GM19438 (cell line): ENCODE results near the gene KAT14.
"Not testable (repeated sequence)": the region's sequence is repeated elsewhere in the genome, so short reads cannot be mapped to it uniquely, and the experiment has no call there.

ENCODE experiments used
- ATAC-seq: cut with Tn5 transposase; IDR thresholded peaks from one replicate; pipeline ENCODE4 v1.9.1; 2021; ENCODE audit warnings: low read depth; ENCODE audit not compliant: unreplicated experiment

KAT14 gene

GRCh38 chr20:18215566-18215965, 77.9 kb downstream of the KAT14 start:
- ATAC-seq: no peak

- ATAC-seq: no peak
These were observed 80.6 kb downstream of the KAT14 start for GRCh38 chr20:18218280-18218679.

GRCh38 chr20:18223409-18223808, 85.7 kb downstream of the KAT14 start:
- no peak for ATAC-seq

- ATAC-seq: no peak
These were observed 87.4 kb downstream of the KAT14 start for GRCh38 chr20:18224968-18225568.

GRCh38 chr20:18225632-18226031, 88.0 kb downstream of the KAT14 start:
- ATAC-seq: no peak

- ATAC-seq: not testable (repeated sequence)
These were observed 89.1 kb downstream of the KAT14 start for GRCh38 chr20:18226741-18227140.

GRCh38 chr20:18233408-18233943, 95.8 kb downstream of the KAT14 start:
- ATAC-seq: no peak
